B cell (primary cell): ENCODE measurements around the gene TEKT3. TPM values are rescaled to one million over a fixed set of nuclear protein-coding genes. Genes with fewer than 3 reads are reported as not detected.

Source experiments
- ATAC-seq: fragments of 200-7000 bp; cut with Tn5 transposase; one replicate; pipeline ENCODE4 v1.10.0; 2021; ENCODE audit warnings: low read depth, mild to moderate bottlenecking, moderate number of reproducible peaks, moderate library complexity
- CTCF ChIA-PET: fragments of 350-600 bp; sonication (Branson Sonifier 250); formaldehyde crosslinking; loops from one replicate; lab custom pipeline; 2021; ENCODE audit warnings: antibody characterized with exemption, inconsistent platforms; lab: Charles Lee
- POLR2A ChIA-PET: fragments of 350-600 bp; sonication (Branson Sonifier 250); formaldehyde crosslinking; loops from one replicate; lab custom pipeline; 2021; ENCODE audit warnings: antibody characterized with exemption; lab: Charles Lee
- DNase-seq: peaks from one replicate; pipeline ENCODE4 v3.0.0; 2013
- H2AFZ ChIP-seq: 2 replicates; pipeline ENCODE4 v1.6.1; 2012; ENCODE audit warnings: mild to moderate bottlenecking, low read depth, low read length; ENCODE audit not compliant: insufficient read depth, poor library complexity, severe bottlenecking
- H3K27ac ChIP-seq, 2 donors: 1 replicate in 1 of 2; 2 replicates in 1 of 2; pipeline ENCODE4 v1.5.1; 2012 to 2013; ENCODE audit warnings: low read length in 2 of 2, mild to moderate bottlenecking in 2 of 2, moderate library complexity in 1 of 2
- H3K27me3 ChIP-seq, 4 experiments: fragments of 200-600 bp in 1 of 4; sonication (generic) in 1 of 4; replicated peaks in 1 of 4; 1 replicate in 2 of 4; 2 replicates in 2 of 4; pipeline versions ENCODE4 v1.6.1 to v1.7.0; 2013 to 2016; ENCODE audit warnings: low read length in 3 of 4, mild to moderate bottlenecking in 2 of 4, mixed read lengths in 1 of 4, moderate library complexity in 1 of 4; ENCODE audit not compliant: insufficient read depth in 4 of 4, control insufficient read depth in 3 of 4; ENCODE audit errors: control extremely low read depth in 1 of 4
- H3K36me3 ChIP-seq, 2 experiments: replicated peaks in 1 of 2; 1 replicate in 1 of 2; 2 replicates in 1 of 2; pipeline versions ENCODE4 v1.6.1 to v1.7.1; 2013; ENCODE audit warnings: low read length in 1 of 2; ENCODE audit not compliant: insufficient read depth in 2 of 2, control insufficient read depth in 1 of 2; ENCODE audit errors: control extremely low read depth in 1 of 2, extremely low read depth in 1 of 2
- H3K4me1 ChIP-seq, 2 donors: fragments of 200-600 bp in 1 of 2; sonication (generic) in 1 of 2; 1 replicate in 1 of 2; 2 replicates in 1 of 2; pipeline versions ENCODE4 v1.5.1 to v1.6.1; 2013 to 2017; ENCODE audit warnings: low read length in 2 of 2; ENCODE audit not compliant: control insufficient read depth in 2 of 2, insufficient read depth in 2 of 2
- H3K4me2 ChIP-seq: replicated peaks from 2 replicates; pipeline ENCODE3; 2012; ENCODE audit warnings: mild to moderate bottlenecking, low read depth, low read length; ENCODE audit not compliant: poor library complexity, severe bottlenecking
- H3K4me3 ChIP-seq, 5 experiments: fragments of 200-600 bp in 1 of 5; sonication (generic) in 1 of 5; 1 replicate in 3 of 5; 2 replicates in 2 of 5; pipeline versions ENCODE4 v1.5.1 to v1.7.0; 2011 to 2016; ENCODE audit warnings: low read length in 4 of 5, mild to moderate bottlenecking in 4 of 5, low read depth in 2 of 5, control low read depth in 1 of 5, moderate library complexity in 1 of 5; ENCODE audit not compliant: insufficient read depth in 1 of 5; ENCODE audit errors: control extremely low read depth in 1 of 5, extremely low read depth in 1 of 5
- H3K79me2 ChIP-seq: fragments of 200-600 bp; sonication (generic); one replicate; pipeline ENCODE4 v1.6.0; 2016; ENCODE audit warnings: low read length; ENCODE audit not compliant: control insufficient read depth, insufficient read depth
- H3K9ac ChIP-seq: fragments of 200-600 bp; sonication (generic); 2 replicates; pipeline ENCODE4 v1.6.1; 2017; ENCODE audit warnings: mild to moderate bottlenecking, low read length, moderate library complexity
- H3K9me3 ChIP-seq, 3 donors: one replicate each; pipeline versions ENCODE4 v1.6.1 to v1.7.1; 2013; ENCODE audit warnings: low read length in 2 of 3; ENCODE audit not compliant: control insufficient read depth in 2 of 3, insufficient read depth in 1 of 3; ENCODE audit errors: control extremely low read depth in 1 of 3
- H4K20me1 ChIP-seq: 2 replicates; pipeline ENCODE4 v1.6.0; 2012; ENCODE audit warnings: mild to moderate bottlenecking, low read length; ENCODE audit not compliant: insufficient read depth, control insufficient read depth, poor library complexity, severe bottlenecking
- H3K27ac Mint-ChIP-seq: one replicate; pipeline ENCODE4 v1.8.0; 2021; ENCODE audit warnings: mixed read lengths
- H3K27me3 Mint-ChIP-seq: one replicate; pipeline ENCODE4 v1.8.0; 2021; ENCODE audit warnings: mixed read lengths
- H3K4me1 Mint-ChIP-seq: one replicate; pipeline ENCODE4 v1.8.0; 2021; ENCODE audit warnings: mixed read lengths
- H3K4me3 Mint-ChIP-seq: one replicate; pipeline ENCODE4 v1.8.0; 2021; ENCODE audit warnings: mixed read lengths
- H3K9me3 Mint-ChIP-seq: one replicate; pipeline ENCODE4 v1.8.0; 2022; ENCODE audit warnings: mixed read lengths; ENCODE audit not compliant: insufficient read depth
- CTCF ChIP-seq: fragments of 200-600 bp; IDR thresholded peaks from one replicate; pipeline ENCODE4 v1.8.0; 2022; ENCODE audit warnings: antibody characterized with exemption, mild to moderate bottlenecking
- EZH2 ChIP-seq: IDR thresholded peaks from 2 replicates; pipeline ENCODE4 v1.6.1; 2012; ENCODE audit warnings: borderline replicate concordance, low read depth, mild to moderate bottlenecking, moderate library complexity, low read length; ENCODE audit not compliant: insufficient read depth, poor library complexity, severe bottlenecking
- WGBS: methylation state at CpG from one replicate; pipeline ENCODE4 v1.1.5; 2013; ENCODE audit warnings: missing lambda C conversion rate; ENCODE audit not compliant: insufficient coverage; 5-methylcytosine and 5-hydroxymethylcytosine counted together
- intact Hi-C: fragments of 100-400 bp; cut with micrococcal nuclease; formaldehyde crosslinking; loops from one replicate; pipeline ENCODE4 v1.10.0; 2022
- polyA plus RNA-seq: library from polyadenylated mRNA; depleted of rRNA; stranded (reverse); fragments of >200 nt; gene quantifications from 2 replicates; pipeline ENCODE4 v1.2.3, GENCODE V29; 2012
- total RNA-seq, 2 donors: library from RNA; stranded (reverse); fragments of 120-200 nt in 1 of 2; gene quantifications; 1 replicate in 1 of 2; 2 replicates in 1 of 2; pipeline versions ENCODE4 v1.2.3 to v1.2.4, GENCODE V29; 2013 to 2022

The TEKT3 gene
- total and polyA plus RNA-seq, 2 donors (not counting 1 experiment from before 2014, with no cell fraction given), result 0.49 to 1.8 TPM

GRCh38 chr17:15293558-15293957, 47.8 kb downstream of the TEKT3 start:
- ATAC-seq (no peak), DNase-seq (no peak)
- H3K36me3 ChIP-seq, result no peaks in the 10 kb centered on the region
- no peaks in the 10 kb centered on the region for H3K27me3 ChIP-seq
- H3K27ac Mint-ChIP-seq, result no peak overlapping the region
- H3K4me3 Mint-ChIP-seq, result no peak overlapping the region
- peaks cover 0 to 3% (median 0%) of the 10 kb centered on the region in 3 donors for H3K9me3 ChIP-seq
- TF ChIP-seq CTCF (no peak), EZH2 (no peak)
- no peaks in the 10 kb centered on the region for H3K9me3 Mint-ChIP-seq
- ChIA-PET POLR2A (no interaction called here), CTCF (no interaction called here)
- H3K4me1 Mint-ChIP-seq, result no peaks in the 10 kb centered on the region
- no peaks in the 10 kb centered on the region for H4K20me1 ChIP-seq
- no peak overlapping the region for H3K4me2 ChIP-seq
- no CpG with 5 or more reads among the region's 3 CpGs for WGBS
- intact Hi-C loops, result no loop called here
- H3K4me1 ChIP-seq, result no peaks in the 10 kb centered on the region
- no peaks in the 10 kb centered on the region for H3K79me2 ChIP-seq
- peaks cover 5% of the 10 kb centered on the region for H3K27me3 Mint-ChIP-seq
- H2AFZ ChIP-seq, result no peak overlapping the region
- no peak overlapping the region for H3K27ac ChIP-seq
- no peak overlapping the region for H3K4me3 ChIP-seq
- H3K9ac ChIP-seq, result no peak overlapping the region

- H3K27me3 ChIP-seq, result peaks cover 0 to 5% (median 0%) of the 10 kb centered on the region in 4 experiments
- ChIA-PET CTCF (no interaction called here), POLR2A (no interaction called here)
- H3K9ac ChIP-seq, result no peak overlapping the region
- intact Hi-C loops, result no loop called here
- H3K4me3 ChIP-seq, result no peak overlapping the region
- TF ChIP-seq EZH2 (no peak), CTCF (no peak)
- Mint-ChIP-seq H3K4me1 (no peaks in the 10 kb centered on the region), H3K27ac (no peak overlapping the region), H3K9me3 (no peaks in the 10 kb centered on the region), H3K4me3 (no peak overlapping the region), H3K27me3 (peaks cover 16% of the 10 kb centered on the region)
- H4K20me1 ChIP-seq, result no peaks in the 10 kb centered on the region
- no peak overlapping the region for H3K4me2 ChIP-seq
- ATAC-seq (no peak), DNase-seq (no peak)
- no peaks in the 10 kb centered on the region for H3K79me2 ChIP-seq
- H2AFZ ChIP-seq, result no peak overlapping the region
- peaks cover 0 to 3% (median 0%) of the 10 kb centered on the region in 3 donors for H3K9me3 ChIP-seq
- no peak overlapping the region for H3K27ac ChIP-seq
- no peaks in the 10 kb centered on the region for H3K36me3 ChIP-seq
- no peaks in the 10 kb centered on the region for H3K4me1 ChIP-seq
- 84% methylated on average over 6 of the region's 8 CpGs for WGBS
Measured at GRCh38 chr17:15291674-15292361, 49.6 kb downstream of the TEKT3 start.
